Measurements from ENCODE around the gene PTGS1. TPM values are rescaled to one million over a fixed set of nuclear protein-coding genes. Genes with fewer than 3 reads are reported as not detected.
A peak's percentile ranks its signal among the peaks of the same experiment; 100 is the strongest.

PTGS1 gene
- total and polyA plus RNA-seq, 2 of the 8 experiments (the other 6 are each of a cell fraction or from before 2014, with no cell fraction given) = 1.1 to 1.9 TPM

DNA sequence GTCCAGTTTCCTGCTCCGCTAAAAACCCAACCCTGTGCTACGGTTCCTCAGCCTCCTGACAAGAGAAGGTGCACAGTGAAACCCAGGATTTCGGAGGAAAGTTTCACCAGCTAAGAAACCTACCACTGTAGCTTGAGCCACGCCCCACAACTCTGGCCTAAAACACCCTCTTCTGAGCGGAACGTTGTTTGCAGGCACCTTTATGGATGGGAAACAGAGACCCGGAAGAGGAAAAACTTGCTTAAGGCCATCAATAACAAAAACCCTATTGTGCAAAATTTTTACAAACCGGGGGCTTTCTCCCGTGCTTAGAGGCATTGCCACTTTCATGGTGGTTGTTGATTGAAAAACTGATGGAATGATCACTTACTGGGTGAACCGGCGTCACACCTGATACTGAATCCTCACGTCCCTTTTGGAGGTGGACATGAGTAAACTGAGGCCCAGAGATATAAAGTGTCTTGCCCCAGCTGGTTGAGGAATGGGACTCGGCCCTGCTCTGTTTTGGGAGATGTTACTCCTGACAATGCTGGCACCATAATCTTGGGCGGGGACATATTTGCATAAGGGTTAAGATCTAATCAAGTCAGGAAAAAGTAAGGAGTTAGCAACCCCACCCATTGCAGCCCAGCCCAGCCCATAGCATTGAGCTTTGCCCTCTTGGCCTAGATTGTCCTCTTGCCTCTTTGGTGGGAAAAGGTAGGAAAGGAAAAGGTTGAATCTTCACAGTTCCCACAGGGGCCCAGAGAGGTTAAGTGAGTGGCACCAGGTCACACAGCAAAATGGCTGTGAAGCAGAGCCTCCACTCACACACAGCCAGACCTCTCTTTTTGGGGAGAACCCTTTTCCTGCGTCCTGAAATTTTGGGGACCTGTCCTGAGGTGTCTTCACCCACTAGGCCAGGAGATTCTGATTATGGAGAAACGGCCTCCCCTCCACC is 23.2 kb upstream of the PTGS1 start:
- Histone ChIP-seq H2BK15ac (ENCODE audit: low read length) (0 out of 2 replicates have a peak overlapping the region, but pooled peaks have one; percentile 19), H2BK120ac (replicated peaks; ENCODE audit: low read depth, low read length) (no peak overlapping the region), H2BK12ac (ENCODE audit: low read depth, low read length) (0 out of 2 replicates have a peak overlapping the region, but pooled peaks have one; percentile 20), H3K27ac (ENCODE audit: low read depth, low read length) (no peak overlapping the region), H3K9me3 (ENCODE audit: insufficient read depth in 2 of 2, low read depth in 1 of 2, low read length in 1 of 2) (no peaks in the 10 kb centered on the region), H2AFZ (ENCODE audit: low read length) (no peak overlapping the region), H2BK5ac (ENCODE audit: low read depth, low read length) (no peak overlapping the region), H3K79me1 (ENCODE audit: low read depth, low read length) (no peaks in the 10 kb centered on the region), H2AK5ac (ENCODE audit: low read depth, low read length) (no peak overlapping the region), H2BK20ac (ENCODE audit: low read length) (no peak overlapping the region), H4K5ac (ENCODE audit: insufficient read length, low read depth, low read length) (no peak overlapping the region), H4K8ac (ENCODE audit: extremely low read depth, insufficient read depth, low read length) (no peak overlapping the region; the same call in 1 of the 2 replicates), H3K56ac (replicated peaks; ENCODE audit: insufficient read length, low read depth, low read length) (no peak overlapping the region), H4K91ac (replicated peaks; ENCODE audit: insufficient read length, low read length) (no peak overlapping the region), H3K4me2 (ENCODE audit: insufficient read depth in 1 of 2, low read depth in 2 of 2, low read length in 2 of 2) (peak overlapping the region; percentile 90 to 99), H3K36me3 (ENCODE audit: control insufficient read depth in 2 of 4, insufficient read depth in 4 of 4, low read length in 3 of 4) (no peaks in the 10 kb centered on the region), H3K14ac (ENCODE audit: insufficient read length) (no peak overlapping the region), H4K20me1 (replicated peaks in 1 of 2; ENCODE audit: control insufficient read depth in 1 of 2, insufficient read depth in 2 of 2, low read length in 2 of 2) (peaks cover 0 to 2% of the 10 kb centered on the region in 2 experiments), H3K4me1 (replicated peaks in 1 of 4; ENCODE audit: control insufficient read depth in 3 of 4, insufficient read depth in 4 of 4, low read length in 3 of 4) (peaks cover 4 to 15% (median 9%) of the 10 kb centered on the region in 4 experiments; a peak in 6 of 7 replicates), H3K9ac (replicated peaks in 1 of 4; ENCODE audit: extremely low read depth in 1 of 4, low read depth in 3 of 4, low read length in 3 of 4) (no peak overlapping the region), H3K79me2 (ENCODE audit: control insufficient read depth in 1 of 2, insufficient read depth in 2 of 2, low read length in 2 of 2) (no peaks in the 10 kb centered on the region), H3K23me2 (ENCODE audit: low read depth, low read length) (peaks cover 6% of the 10 kb centered on the region), H3K18ac (ENCODE audit: extremely low read depth, low read length) (no peak overlapping the region), H3K27me3 (replicated peaks in 1 of 4; ENCODE audit: control insufficient read depth in 3 of 4, extremely low read depth in 1 of 4, insufficient read depth in 3 of 4, low read length in 3 of 4) (peaks cover 0 to 17% (median 9%) of the 10 kb centered on the region in 4 experiments; a peak in 6 of 7 replicates), H3K4ac (replicated peaks; ENCODE audit: insufficient read length, low read depth, low read length) (no peak overlapping the region), H3K23ac (ENCODE audit: insufficient read length) (no peak overlapping the region), H3K4me3 (ENCODE audit: extremely low read depth in 1 of 4, insufficient read depth in 2 of 4, low read depth in 3 of 4, low read length in 4 of 4) (peak overlapping the region; percentile 48 to 75 (median 62))
- DNase-seq (ENCODE audit: low read depth in 1 of 2, low spot score in 2 of 2) = no peak
- no peak for FAIRE-seq
- ChIA-PET POLR2A (ENCODE audit: partially characterized antibody) (interaction anchor here (2.2 kb wide), 1 partner anchor 249 kb away, joined by 5 read pairs; no protein-coding TSS in a partner anchor), CTCF (ENCODE audit: partially characterized antibody) (interaction anchor here (0.7 to 25.6 kb wide), 11 partner anchors 9 to 251 kb away, joined by 3 to 544 read pairs (median 4); no protein-coding TSS in a partner anchor)
- WGBS, 2 experiments (ENCODE audit: extremely low coverage in 1 of 2, insufficient coverage in 1 of 2, insufficient read length in 1 of 2, insufficient replicate concordance in 2 of 2, low coverage in 1 of 2, low lambda C conversion rate in 2 of 2, missing lambda C conversion rate in 1 of 2) = 40% methylated on average over 16 of the region's 16 CpGs; no CpG with 5 or more reads in 1 of the 2 experiments
- TF ChIP-seq KDM1A (IDR thresholded peaks at IDR 0.05; ENCODE audit: borderline replicate concordance, low read length) (peak; percentile 65; the same call in 1 of the 2 replicates), ATF3 (IDR thresholded peaks at IDR 0.05; ENCODE audit: insufficient read depth, low read depth, low read length) (no peak), CTCF (IDR thresholded peaks at IDR 0.05; ENCODE audit: control extremely low read depth in 1 of 3, insufficient read depth in 1 of 3, low read depth in 1 of 3, low read length in 3 of 3) (peak in 1 of 3 experiments; percentile 7; a peak in 1 of 4 replicates), SUZ12 (IDR thresholded peaks at IDR 0.05; ENCODE audit: low read length) (peak; percentile 13; the same call in 1 of the 2 replicates), RBBP5 (IDR thresholded peaks at IDR 0.05; ENCODE audit: borderline replicate concordance, low read depth, low read length) (no peak), CBX5 (IDR thresholded peaks at IDR 0.05; ENCODE audit: low read depth, low read length) (no peak)

Data from H1 (cell line).